Nucleus accumbens (tissue), 56 donors: ENCODE measurements around the gene ZNF644.

ENCODE experiments used
- DNase-seq, 56 donors: peaks; one replicate each; lab custom pipeline; 2025; lab: John Stamatoyannopoulos, UW

ZNF644 gene

GRCh38 chr1:91024481-91025119 lies 2.8 kb upstream of the ZNF644 start:
- DNase-seq: no peak

- DNase-seq: peak in 3 of 56 donors; percentile 20 to 53 (median 35)
Measured at GRCh38 chr1:91022518-91022929, 689 bp upstream of the ZNF644 start.

- DNase-seq: peak in 48 of 56 donors; percentile 40 to 86 (median 74)
Measured at GRCh38 chr1:91020967-91021685, 709 bp downstream of the ZNF644 start.

GRCh38 chr1:91020486-91020885 lies 1.3 kb downstream of the ZNF644 start:
- no peak for DNase-seq

- DNase-seq: no peak
Measured at GRCh38 chr1:91018006-91018405, 3.8 kb downstream of the ZNF644 start.

GRCh38 chr1:91015794-91016550 lies 5.9 kb downstream of the ZNF644 start:
- DNase-seq: no peak

GRCh38 chr1:91015358-91015780 lies 6.5 kb downstream of the ZNF644 start:
- DNase-seq: no peak

GRCh38 chr1:91014475-91014874 lies 7.4 kb downstream of the ZNF644 start:
- DNase-seq: peak in 9 of 56 donors; percentile 1 to 15 (median 5)

- no peak for DNase-seq
Measured at GRCh38 chr1:91013302-91013701, 8.5 kb downstream of the ZNF644 start.

GRCh38 chr1:91012196-91012595 lies 9.6 kb downstream of the ZNF644 start:
- no peak for DNase-seq

GRCh38 chr1:91011726-91012125 lies 10.1 kb downstream of the ZNF644 start:
- no peak for DNase-seq

- DNase-seq: no peak
Measured at GRCh38 chr1:91007827-91008226, 14.0 kb downstream of the ZNF644 start.

- DNase-seq: no peak
Measured at GRCh38 chr1:91007092-91007491, 14.7 kb downstream of the ZNF644 start.

GRCh38 chr1:91006113-91006908 lies 15.5 kb downstream of the ZNF644 start:
- DNase-seq: no peak

GRCh38 chr1:91005285-91005684 lies 16.6 kb downstream of the ZNF644 start:
- no peak for DNase-seq

GRCh38 chr1:91004145-91004544 lies 17.7 kb downstream of the ZNF644 start:
- DNase-seq: no peak

GRCh38 chr1:90996742-90997413 lies 25.0 kb downstream of the ZNF644 start:
- no peak for DNase-seq

- no peak for DNase-seq
Measured at GRCh38 chr1:90995311-90995894, 26.4 kb downstream of the ZNF644 start.

- DNase-seq: no peak
Measured at GRCh38 chr1:90994461-90994860, 27.4 kb downstream of the ZNF644 start.

GRCh38 chr1:90993245-90993644 lies 28.6 kb downstream of the ZNF644 start:
- DNase-seq: no peak
